Measurements from ENCODE around the gene SMARCA2.

SMARCA2 gene

DNA sequence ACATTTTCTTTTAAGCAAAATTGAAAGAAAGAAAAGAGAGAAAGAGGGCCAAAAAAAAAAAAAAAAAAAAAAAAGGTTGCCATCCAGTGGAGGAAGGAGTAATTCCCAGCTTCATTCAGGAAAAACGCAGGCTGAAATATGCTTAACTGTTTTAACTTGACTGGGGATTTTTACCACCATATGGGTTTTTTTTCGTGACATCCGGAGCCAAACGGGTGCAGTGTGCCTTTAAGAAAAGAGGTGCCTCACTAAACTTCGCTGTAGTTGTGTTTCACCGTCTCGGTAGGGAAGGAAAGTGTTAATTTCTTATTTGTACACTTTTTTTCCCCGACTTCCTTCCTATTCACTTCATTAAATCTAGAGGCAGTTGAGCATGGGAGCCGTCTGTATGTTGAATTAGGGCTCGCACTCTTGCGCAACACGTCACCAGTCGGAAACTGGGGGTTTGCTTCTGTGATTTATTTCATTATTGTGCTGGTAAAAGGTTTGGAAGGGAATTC is 143.0 kb downstream of the SMARCA2 start:
- Histone ChIP-seq H3K36me3 (ENCODE audit: insufficient read depth, low read length) (peaks cover 4% of the 10 kb centered on the region; the same call in 1 of the 2 replicates), H3K4me3 (ENCODE audit: low read depth, low read length) (peak overlapping the region; percentile 90), H3K79me2 (ENCODE audit: control insufficient read depth, insufficient read depth, low read length, unreplicated experiment) (peaks cover 24% of the 10 kb centered on the region), H3K27ac (ENCODE audit: low read depth, low read length) (peak overlapping the region; percentile 76), H3K4me1 (ENCODE audit: control insufficient read depth, insufficient read depth, low read length, unreplicated experiment) (peaks cover 15% of the 10 kb centered on the region), H2AFZ (ENCODE audit: low read length, unreplicated experiment) (peak overlapping the region; percentile 93), H3K27me3 (ENCODE audit: insufficient read depth, low read length) (no peaks in the 10 kb centered on the region)

DNA sequence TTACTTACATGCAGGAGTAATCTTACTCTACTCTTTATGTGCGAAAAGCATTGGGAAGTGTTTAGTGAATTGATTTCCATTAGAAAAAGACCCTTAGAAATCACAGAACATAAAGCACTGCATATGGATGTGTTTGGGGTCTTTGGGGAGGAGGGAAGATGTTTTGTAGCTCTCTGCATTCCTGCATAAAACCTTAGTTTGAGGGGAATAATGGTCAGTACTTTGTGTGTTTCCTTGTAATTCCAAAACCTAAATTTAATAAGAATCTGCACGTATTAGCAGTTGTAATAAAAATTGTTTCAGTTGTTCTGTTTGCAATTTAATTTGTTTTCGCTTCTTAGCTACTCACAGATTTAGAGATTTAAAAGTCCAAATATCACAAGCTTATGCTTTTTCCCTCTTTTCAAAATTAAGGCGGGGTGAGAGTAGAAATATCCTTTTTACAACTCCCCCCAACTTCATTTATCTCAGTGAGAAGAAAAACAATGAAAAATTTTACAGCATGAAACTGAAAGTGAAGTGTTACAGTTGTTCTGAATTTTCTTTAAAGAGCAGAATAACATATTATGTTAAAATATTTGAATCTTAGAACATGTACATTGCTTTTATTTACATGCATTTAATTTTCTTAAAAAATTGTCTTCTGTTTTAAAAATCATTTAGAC is 143.8 kb downstream of the SMARCA2 start:
- Histone ChIP-seq H3K4me1 (ENCODE audit: control insufficient read depth, insufficient read depth, low read length, unreplicated experiment) (peaks cover 15% of the 10 kb centered on the region), H3K27me3 (ENCODE audit: insufficient read depth, low read length) (no peaks in the 10 kb centered on the region), H3K27ac (ENCODE audit: low read depth, low read length) (peak overlapping the region; percentile 76), H3K79me2 (ENCODE audit: control insufficient read depth, insufficient read depth, low read length, unreplicated experiment) (peaks cover 24% of the 10 kb centered on the region), H3K36me3 (ENCODE audit: insufficient read depth, low read length) (peaks cover 4% of the 10 kb centered on the region; the same call in 1 of the 2 replicates), H3K4me3 (ENCODE audit: low read depth, low read length) (peak overlapping the region; percentile 90), H2AFZ (ENCODE audit: low read length, unreplicated experiment) (peak overlapping the region; percentile 93)

DNA sequence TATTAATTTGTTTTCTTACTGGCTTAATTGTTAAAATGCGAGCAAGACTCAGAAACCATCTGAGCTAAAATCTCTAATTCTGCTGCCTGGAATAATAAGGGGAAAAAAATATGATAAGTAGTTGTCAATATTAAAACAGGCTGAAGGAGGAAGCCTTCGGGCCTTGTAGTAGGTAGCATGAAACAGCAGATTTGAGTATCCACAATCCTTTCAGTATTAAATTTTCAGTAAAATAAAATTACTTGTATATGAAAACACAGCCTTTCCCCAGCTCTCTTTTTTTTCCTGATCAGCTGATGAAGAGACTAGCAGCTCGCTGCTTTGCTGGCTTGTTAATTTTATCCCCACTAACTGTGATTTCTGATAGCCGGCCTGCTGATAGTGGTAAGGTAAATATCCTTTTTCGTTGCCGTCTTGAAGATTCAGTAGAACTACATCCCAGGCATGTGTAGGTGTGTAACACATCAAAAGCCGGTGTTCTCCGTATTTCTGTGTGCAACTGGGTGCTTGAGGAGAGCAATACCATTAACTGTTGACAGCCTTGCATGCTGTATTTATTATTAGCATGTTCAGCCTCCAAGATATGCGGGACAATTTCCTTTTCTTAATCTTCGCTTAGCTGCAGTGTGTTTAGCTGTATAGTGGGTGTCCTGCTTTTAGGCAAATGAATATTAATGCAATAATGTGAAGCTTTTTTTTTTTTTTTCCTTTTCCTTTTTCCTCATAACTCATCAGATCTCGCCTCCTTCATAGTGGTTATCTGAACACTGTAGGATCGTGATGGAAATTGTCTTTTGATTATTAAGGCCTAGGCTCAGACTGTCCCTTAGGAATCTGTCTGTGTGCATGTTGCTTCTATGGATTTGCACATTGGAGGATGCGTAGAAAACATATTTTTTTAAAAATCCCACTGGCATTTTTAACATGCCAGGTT is 144.6 kb downstream of the SMARCA2 start:
- Histone ChIP-seq H3K79me2 (ENCODE audit: control insufficient read depth, insufficient read depth, low read length, unreplicated experiment) (peaks cover 24% of the 10 kb centered on the region), H3K27ac (ENCODE audit: low read depth, low read length) (peak overlapping the region; percentile 76), H3K27me3 (ENCODE audit: insufficient read depth, low read length) (no peaks in the 10 kb centered on the region), H3K36me3 (ENCODE audit: insufficient read depth, low read length) (peaks cover 10% of the 10 kb centered on the region; the same call in 1 of the 2 replicates), H3K4me3 (ENCODE audit: low read depth, low read length) (peak overlapping the region; percentile 90), H3K4me1 (ENCODE audit: control insufficient read depth, insufficient read depth, low read length, unreplicated experiment) (peaks cover 15% of the 10 kb centered on the region), H2AFZ (ENCODE audit: low read length, unreplicated experiment) (peak overlapping the region; percentile 78)

DNA sequence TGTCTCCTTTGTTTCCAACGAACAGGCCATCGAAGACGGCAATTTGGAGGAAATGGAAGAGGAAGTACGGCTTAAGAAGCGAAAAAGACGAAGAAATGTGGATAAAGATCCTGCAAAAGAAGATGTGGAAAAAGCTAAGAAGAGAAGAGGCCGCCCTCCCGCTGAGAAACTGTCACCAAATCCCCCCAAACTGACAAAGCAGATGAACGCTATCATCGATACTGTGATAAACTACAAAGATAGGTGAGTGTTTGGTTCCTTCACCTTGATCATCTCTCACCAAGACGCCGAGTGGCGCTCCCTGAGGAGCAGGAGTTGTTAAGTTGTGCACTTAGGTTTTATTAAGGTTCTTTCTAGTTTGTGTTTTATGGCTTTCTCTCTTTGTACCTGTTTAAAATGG is 146.5 kb downstream of the SMARCA2 start:
- H3K4me1 ChIP-seq (ENCODE audit: control insufficient read depth, insufficient read depth, low read length, unreplicated experiment): peaks cover 13% of the 10 kb centered on the region
- H3K27me3 ChIP-seq (ENCODE audit: insufficient read depth, low read length): no peaks in the 10 kb centered on the region
- no peak overlapping the region for H2AFZ ChIP-seq (ENCODE audit: low read length, unreplicated experiment)
- no peak overlapping the region for H3K4me3 ChIP-seq (ENCODE audit: low read depth, low read length)
- H3K79me2 ChIP-seq (ENCODE audit: control insufficient read depth, insufficient read depth, low read length, unreplicated experiment): peaks cover 24% of the 10 kb centered on the region
- peaks cover 10% of the 10 kb centered on the region; the same call in 1 of the 2 replicates for H3K36me3 ChIP-seq (ENCODE audit: insufficient read depth, low read length)
- H3K27ac ChIP-seq (ENCODE audit: low read depth, low read length): no peak overlapping the region

GRCh38 chr9:2163231-2163885 is 148.2 kb downstream of the SMARCA2 start:
- Histone ChIP-seq H3K36me3 (ENCODE audit: insufficient read depth, low read length) (peaks cover 10% of the 10 kb centered on the region; the same call in 1 of the 2 replicates), H3K27me3 (ENCODE audit: insufficient read depth, low read length) (no peaks in the 10 kb centered on the region), H3K79me2 (ENCODE audit: control insufficient read depth, insufficient read depth, low read length, unreplicated experiment) (peaks cover 24% of the 10 kb centered on the region), H2AFZ (ENCODE audit: low read length, unreplicated experiment) (no peak overlapping the region), H3K27ac (ENCODE audit: low read depth, low read length) (no peak overlapping the region), H3K4me1 (ENCODE audit: control insufficient read depth, insufficient read depth, low read length, unreplicated experiment) (peaks cover 5% of the 10 kb centered on the region), H3K4me3 (ENCODE audit: low read depth, low read length) (no peak overlapping the region)

- H3K4me1 ChIP-seq (ENCODE audit: control insufficient read depth, insufficient read depth, low read length, unreplicated experiment): peaks cover 5% of the 10 kb centered on the region
- H3K27ac ChIP-seq (ENCODE audit: low read depth, low read length): no peak overlapping the region
- H3K36me3 ChIP-seq (ENCODE audit: insufficient read depth, low read length): peaks cover 10% of the 10 kb centered on the region; the same call in 1 of the 2 replicates
- peaks cover 18% of the 10 kb centered on the region for H3K79me2 ChIP-seq (ENCODE audit: control insufficient read depth, insufficient read depth, low read length, unreplicated experiment)
- no peak overlapping the region for H3K4me3 ChIP-seq (ENCODE audit: low read depth, low read length)
- H2AFZ ChIP-seq (ENCODE audit: low read length, unreplicated experiment): no peak overlapping the region
- H3K27me3 ChIP-seq (ENCODE audit: insufficient read depth, low read length): no peaks in the 10 kb centered on the region
Observed at GRCh38 chr9:2164268-2164667, 149.1 kb downstream of the SMARCA2 start.

DNA sequence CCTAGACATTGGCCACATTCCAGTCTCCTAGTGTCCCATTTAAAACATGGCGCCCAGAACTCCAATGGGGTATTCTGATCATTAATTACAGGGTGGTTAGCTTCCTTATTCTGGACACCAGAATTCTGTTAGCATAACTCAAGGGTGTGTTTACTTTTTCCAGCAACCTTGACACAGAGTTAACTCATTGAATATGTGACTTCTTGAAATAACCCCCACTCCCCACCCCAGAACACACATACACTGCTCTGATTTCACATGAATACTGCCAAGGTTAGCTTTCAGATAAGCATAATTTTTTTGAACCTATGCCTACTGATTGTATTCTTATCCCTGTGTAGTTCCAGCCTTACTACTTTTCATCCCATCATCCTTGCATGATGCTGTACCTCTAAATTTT is 151.1 kb downstream of the SMARCA2 start:
- Histone ChIP-seq H3K4me1 (ENCODE audit: control insufficient read depth, insufficient read depth, low read length, unreplicated experiment) (peaks cover under 1% of the 10 kb centered on the region), H3K27ac (ENCODE audit: low read depth, low read length) (no peak overlapping the region), H2AFZ (ENCODE audit: low read length, unreplicated experiment) (no peak overlapping the region), H3K36me3 (ENCODE audit: insufficient read depth, low read length) (peaks cover 12% of the 10 kb centered on the region; the same call in 1 of the 2 replicates), H3K79me2 (ENCODE audit: control insufficient read depth, insufficient read depth, low read length, unreplicated experiment) (peaks cover 2% of the 10 kb centered on the region), H3K4me3 (ENCODE audit: low read depth, low read length) (no peak overlapping the region), H3K27me3 (ENCODE audit: insufficient read depth, low read length) (no peaks in the 10 kb centered on the region)

DNA sequence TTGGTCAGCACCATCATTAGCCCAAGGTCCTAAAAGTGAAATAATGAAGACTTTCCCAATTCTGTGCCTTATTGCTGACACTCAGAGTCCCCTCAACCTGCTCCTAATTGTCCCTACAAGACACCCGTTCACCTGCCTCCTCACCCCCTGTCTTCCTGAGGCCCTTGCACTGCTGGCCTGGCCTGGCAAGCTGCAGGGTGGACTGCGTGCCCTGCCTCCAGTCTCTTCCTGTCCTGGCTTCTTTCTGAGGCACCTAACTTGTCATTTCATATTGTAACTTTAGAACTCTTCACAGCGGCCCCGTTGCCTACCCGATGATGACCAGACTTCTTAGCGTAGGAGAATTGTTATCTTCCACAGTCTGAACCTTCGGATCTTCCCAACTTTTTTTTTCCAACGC is 153.9 kb downstream of the SMARCA2 start:
- H3K4me1 ChIP-seq (ENCODE audit: control insufficient read depth, insufficient read depth, low read length, unreplicated experiment): no peaks in the 10 kb centered on the region
- H3K79me2 ChIP-seq (ENCODE audit: control insufficient read depth, insufficient read depth, low read length, unreplicated experiment): peaks cover 3% of the 10 kb centered on the region
- no peaks in the 10 kb centered on the region for H3K27me3 ChIP-seq (ENCODE audit: insufficient read depth, low read length)
- H3K4me3 ChIP-seq (ENCODE audit: low read depth, low read length): no peak overlapping the region
- H3K36me3 ChIP-seq (ENCODE audit: insufficient read depth, low read length): 0 out of 2 replicates have a peak, but pooled peaks cover 7% of the 10 kb centered on the region
- H3K27ac ChIP-seq (ENCODE audit: low read depth, low read length): no peak overlapping the region
- H2AFZ ChIP-seq (ENCODE audit: low read length, unreplicated experiment): no peak overlapping the region

DNA sequence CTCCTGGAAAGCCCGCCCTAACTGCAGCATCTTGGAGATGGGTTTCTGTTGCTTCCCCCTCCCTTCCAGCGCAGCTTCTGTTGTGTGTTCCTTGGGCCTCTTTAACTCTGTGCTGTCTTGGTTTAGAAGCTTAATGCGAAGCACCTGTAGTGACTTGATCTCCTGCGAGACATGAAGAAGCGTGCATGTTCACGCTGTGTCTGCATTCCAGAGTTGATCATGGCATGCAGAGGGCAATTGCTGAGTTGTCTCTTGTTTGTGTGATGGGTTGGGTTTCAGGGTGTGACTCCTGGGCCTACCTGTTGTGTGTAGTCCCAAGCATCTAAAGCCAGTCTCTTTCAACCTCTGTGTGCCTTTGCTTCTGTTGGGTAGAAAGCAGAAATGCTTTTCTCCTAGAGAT is 155.6 kb downstream of the SMARCA2 start:
- H2AFZ ChIP-seq (ENCODE audit: low read length, unreplicated experiment): no peak overlapping the region
- 0 out of 2 replicates have a peak, but pooled peaks cover 2% of the 10 kb centered on the region for H3K36me3 ChIP-seq (ENCODE audit: insufficient read depth, low read length)
- H3K4me1 ChIP-seq (ENCODE audit: control insufficient read depth, insufficient read depth, low read length, unreplicated experiment): no peaks in the 10 kb centered on the region
- no peak overlapping the region for H3K4me3 ChIP-seq (ENCODE audit: low read depth, low read length)
- no peaks in the 10 kb centered on the region for H3K27me3 ChIP-seq (ENCODE audit: insufficient read depth, low read length)
- no peak overlapping the region for H3K27ac ChIP-seq (ENCODE audit: low read depth, low read length)
- peaks cover 3% of the 10 kb centered on the region for H3K79me2 ChIP-seq (ENCODE audit: control insufficient read depth, insufficient read depth, low read length, unreplicated experiment)

DNA sequence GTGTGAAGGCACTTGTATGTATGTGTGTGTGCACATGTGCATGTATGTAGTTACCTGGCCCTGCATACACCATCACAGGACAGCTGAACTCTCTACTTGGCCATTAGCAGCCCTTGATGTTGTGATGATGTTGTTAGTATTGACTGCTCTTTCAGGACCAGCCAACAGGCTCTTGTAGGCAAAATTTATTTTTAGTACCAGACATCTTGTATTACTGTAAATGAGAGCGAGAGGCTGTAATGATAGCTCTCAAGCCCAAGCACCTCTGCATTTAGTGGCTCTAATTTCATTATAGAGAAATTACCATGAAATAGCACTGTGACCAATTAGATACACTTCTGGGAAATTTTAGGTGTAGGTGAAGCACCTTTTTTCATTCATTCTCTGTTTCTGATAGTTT is 158.0 kb downstream of the SMARCA2 start:
- no peak overlapping the region for H3K4me3 ChIP-seq (ENCODE audit: low read depth, low read length)
- no peak overlapping the region for H2AFZ ChIP-seq (ENCODE audit: low read length, unreplicated experiment)
- H3K4me1 ChIP-seq (ENCODE audit: control insufficient read depth, insufficient read depth, low read length, unreplicated experiment): no peaks in the 10 kb centered on the region
- H3K27ac ChIP-seq (ENCODE audit: low read depth, low read length): no peak overlapping the region
- 0 out of 2 replicates have a peak, but pooled peaks cover 2% of the 10 kb centered on the region for H3K36me3 ChIP-seq (ENCODE audit: insufficient read depth, low read length)
- no peaks in the 10 kb centered on the region for H3K27me3 ChIP-seq (ENCODE audit: insufficient read depth, low read length)
- peaks cover 3% of the 10 kb centered on the region for H3K79me2 ChIP-seq (ENCODE audit: control insufficient read depth, insufficient read depth, low read length, unreplicated experiment)

Data from ACC112 (cell line).